ENCODE measurements around the gene FAM83G. TPM values are rescaled to one million over a fixed set of nuclear protein-coding genes. Genes with fewer than 3 reads are reported as not detected.
A peak's percentile ranks its signal among the peaks of the same experiment; 100 is the strongest.
"Not testable (repeated sequence)": the region's sequence is repeated elsewhere in the genome, so short reads cannot be mapped to it uniquely, and the experiment has no call there.

FAM83G gene
- total RNA-seq, 3 donors from 2014 or later, result 18.9 to 40.4 (median 29.1) TPM

GRCh38 chr17:18959845-18960240, 44.7 kb downstream of the FAM83G start:
- no peak for ATAC-seq
- no peaks in the 10 kb centered on the region for H3K36me3 ChIP-seq (ENCODE audit: low read depth)
- no peaks in the 10 kb centered on the region for H3K9me3 ChIP-seq
- H3K4me3 ChIP-seq, result no peak overlapping the region
- intact Hi-C loops (cut with DNase I, micrococcal nuclease), result no loop called here
- peak in 1 of 3 donors; percentile 30 for DNase-seq
- TF ChIP-seq, protein P1, sequence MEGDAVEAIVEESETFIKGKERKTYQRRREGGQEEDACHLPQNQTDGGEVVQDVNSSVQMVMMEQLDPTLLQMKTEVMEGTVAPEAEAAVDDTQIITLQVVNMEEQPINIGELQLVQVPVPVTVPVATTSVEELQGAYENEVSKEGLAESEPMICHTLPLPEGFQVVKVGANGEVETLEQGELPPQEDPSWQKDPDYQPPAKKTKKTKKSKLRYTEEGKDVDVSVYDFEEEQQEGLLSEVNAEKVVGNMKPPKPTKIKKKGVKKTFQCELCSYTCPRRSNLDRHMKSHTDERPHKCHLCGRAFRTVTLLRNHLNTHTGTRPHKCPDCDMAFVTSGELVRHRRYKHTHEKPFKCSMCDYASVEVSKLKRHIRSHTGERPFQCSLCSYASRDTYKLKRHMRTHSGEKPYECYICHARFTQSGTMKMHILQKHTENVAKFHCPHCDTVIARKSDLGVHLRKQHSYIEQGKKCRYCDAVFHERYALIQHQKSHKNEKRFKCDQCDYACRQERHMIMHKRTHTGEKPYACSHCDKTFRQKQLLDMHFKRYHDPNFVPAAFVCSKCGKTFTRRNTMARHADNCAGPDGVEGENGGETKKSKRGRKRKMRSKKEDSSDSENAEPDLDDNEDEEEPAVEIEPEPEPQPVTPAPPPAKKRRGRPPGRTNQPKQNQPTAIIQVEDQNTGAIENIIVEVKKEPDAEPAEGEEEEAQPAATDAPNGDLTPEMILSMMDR (IDR thresholded peaks at IDR 0.05), result no peak
- H3K4me1 ChIP-seq (ENCODE audit: low read depth), result peaks cover 5% of the 10 kb centered on the region

GRCh38 chr17:18959071-18959844, 45.3 kb downstream of the FAM83G start:
- no peaks in the 10 kb centered on the region for H3K36me3 ChIP-seq (ENCODE audit: low read depth)
- H3K9me3 ChIP-seq, result no peaks in the 10 kb centered on the region
- intact Hi-C loops (cut with DNase I, micrococcal nuclease), result no loop called here
- DNase-seq (peak in 1 of 3 donors; percentile 40), ATAC-seq (no peak)
- no peak overlapping the region for H3K4me3 ChIP-seq
- TF ChIP-seq, protein P1 (IDR thresholded peaks at IDR 0.05), result no peak
- H3K4me1 ChIP-seq (ENCODE audit: low read depth), result peaks cover 5% of the 10 kb centered on the region

DNA sequence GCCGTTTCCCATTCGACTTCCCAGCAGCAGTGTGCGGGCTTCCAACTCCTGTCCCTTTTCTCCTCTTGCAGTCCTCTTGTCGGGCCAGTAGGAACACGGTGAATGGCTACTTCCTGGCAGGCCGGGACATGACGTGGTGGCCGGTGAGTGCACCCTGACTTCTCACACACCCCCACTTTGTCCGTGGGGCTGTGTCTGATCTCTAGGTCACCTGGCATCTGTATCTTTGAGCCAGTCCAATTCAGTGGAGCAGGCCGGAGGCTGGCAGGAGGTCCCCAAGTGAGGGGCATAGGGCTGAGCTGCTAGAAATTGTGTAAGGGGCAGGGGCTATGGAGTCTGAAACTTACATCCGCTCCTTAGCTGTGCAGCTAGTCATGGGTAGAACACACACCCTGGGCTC, 46.0 kb downstream of the FAM83G start:
- TF ChIP-seq, protein P1 (IDR thresholded peaks at IDR 0.05), result no peak
- no peak for ATAC-seq
- no peaks in the 10 kb centered on the region for H3K36me3 ChIP-seq (ENCODE audit: low read depth)
- H3K9me3 ChIP-seq, result no peaks in the 10 kb centered on the region
- H3K4me3 ChIP-seq, result no peak overlapping the region
- intact Hi-C loops (cut with DNase I, micrococcal nuclease), result no loop called here
- H3K4me1 ChIP-seq (ENCODE audit: low read depth), result peaks cover 5% of the 10 kb centered on the region
- DNase-seq, result peak in 1 of 3 donors; percentile 15

GRCh38 chr17:18957831-18958230, 46.7 kb downstream of the FAM83G start:
- TF ChIP-seq, protein P1 (IDR thresholded peaks at IDR 0.05), result no peak
- intact Hi-C loops (cut with DNase I, micrococcal nuclease), result no loop called here
- DNase-seq (no peak), ATAC-seq (no peak)
- no peak overlapping the region for H3K4me3 ChIP-seq
- H3K9me3 ChIP-seq, result no peaks in the 10 kb centered on the region
- H3K4me1 ChIP-seq (ENCODE audit: low read depth), result peaks cover 3% of the 10 kb centered on the region
- no peaks in the 10 kb centered on the region for H3K36me3 ChIP-seq (ENCODE audit: low read depth)

DNA sequence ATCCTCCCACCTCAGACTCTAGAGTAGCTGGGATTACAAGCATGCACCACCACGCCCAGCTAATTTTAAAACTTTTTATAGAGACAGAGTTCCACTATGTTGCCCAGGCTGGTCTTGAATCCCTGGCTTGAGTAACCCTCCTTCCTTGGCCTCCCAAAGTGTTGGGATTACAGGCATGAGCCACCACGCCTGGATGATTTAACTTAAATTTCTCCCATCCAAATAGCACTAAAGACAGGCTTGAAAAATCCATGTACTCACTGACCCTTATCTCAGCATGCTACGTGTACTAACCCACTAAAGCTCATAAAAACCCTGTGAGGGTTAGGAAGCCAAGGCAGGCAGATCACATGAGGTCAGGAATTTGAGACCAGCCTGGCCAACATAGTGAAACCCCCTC, 48.0 kb downstream of the FAM83G start:
- no peaks in the 10 kb centered on the region for H3K36me3 ChIP-seq (ENCODE audit: low read depth)
- peaks cover 3% of the 10 kb centered on the region for H3K4me1 ChIP-seq (ENCODE audit: low read depth)
- intact Hi-C loops (cut with DNase I, micrococcal nuclease), result no loop called here
- no peaks in the 10 kb centered on the region for H3K9me3 ChIP-seq
- no peak overlapping the region for H3K4me3 ChIP-seq
- TF ChIP-seq, protein P1 (IDR thresholded peaks at IDR 0.05), result no peak
- ATAC-seq (no peak), DNase-seq (no peak)

DNA sequence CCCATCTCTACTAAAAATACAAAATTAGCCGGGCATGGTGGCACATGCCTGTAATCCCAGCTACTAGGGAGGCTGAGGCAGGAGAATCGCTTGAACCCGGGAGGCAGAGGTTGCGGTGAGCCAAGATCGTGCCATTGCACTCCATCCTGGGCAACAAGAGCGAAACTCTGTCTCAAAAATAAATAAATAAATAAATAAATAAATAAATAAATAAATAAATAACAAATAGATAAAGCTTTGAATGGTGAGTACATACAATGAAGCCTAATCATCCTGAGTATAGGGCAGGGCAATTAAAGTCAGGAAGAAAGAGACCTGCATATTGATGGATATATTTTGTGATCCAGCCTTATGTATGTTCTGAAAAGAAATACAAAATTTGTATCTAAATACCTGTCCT, 48.5 kb downstream of the FAM83G start:
- intact Hi-C loops (cut with DNase I, micrococcal nuclease); H3K9me3 ChIP-seq; H3K4me1 ChIP-seq (ENCODE audit: low read depth); H3K36me3 ChIP-seq (ENCODE audit: low read depth); H3K4me3 ChIP-seq; ATAC-seq; DNase-seq: not testable (repeated sequence)

All from mucosa of descending colon (tissue), 3 donors.